ENCODE measurements around the gene BTLA.
"Not testable (repeated sequence)": the region's sequence is repeated elsewhere in the genome, so short reads cannot be mapped to it uniquely, and the experiment has no call there.

Gene BTLA

DNA sequence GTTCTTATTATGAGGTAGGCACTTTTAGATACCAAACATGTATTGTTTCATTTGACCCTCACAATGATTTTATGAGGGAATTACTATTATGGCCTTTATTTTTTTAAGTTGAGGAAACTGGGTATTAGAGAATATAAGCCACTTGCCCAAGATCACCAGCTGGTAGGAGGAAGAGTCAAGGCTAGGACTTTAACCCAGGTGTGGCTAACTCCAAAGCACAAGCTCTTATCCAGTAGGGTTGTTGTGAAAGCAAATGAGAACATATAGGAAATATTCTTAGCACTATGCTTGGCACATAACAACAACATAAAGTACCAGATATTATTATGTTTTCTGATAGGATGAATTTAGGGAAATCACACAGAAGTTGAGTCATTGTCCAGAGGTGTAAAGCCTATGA lies 7.9 kb downstream of the BTLA start:
- no peak for DNase-seq (ENCODE audit: low read depth, low spot score)

DNA sequence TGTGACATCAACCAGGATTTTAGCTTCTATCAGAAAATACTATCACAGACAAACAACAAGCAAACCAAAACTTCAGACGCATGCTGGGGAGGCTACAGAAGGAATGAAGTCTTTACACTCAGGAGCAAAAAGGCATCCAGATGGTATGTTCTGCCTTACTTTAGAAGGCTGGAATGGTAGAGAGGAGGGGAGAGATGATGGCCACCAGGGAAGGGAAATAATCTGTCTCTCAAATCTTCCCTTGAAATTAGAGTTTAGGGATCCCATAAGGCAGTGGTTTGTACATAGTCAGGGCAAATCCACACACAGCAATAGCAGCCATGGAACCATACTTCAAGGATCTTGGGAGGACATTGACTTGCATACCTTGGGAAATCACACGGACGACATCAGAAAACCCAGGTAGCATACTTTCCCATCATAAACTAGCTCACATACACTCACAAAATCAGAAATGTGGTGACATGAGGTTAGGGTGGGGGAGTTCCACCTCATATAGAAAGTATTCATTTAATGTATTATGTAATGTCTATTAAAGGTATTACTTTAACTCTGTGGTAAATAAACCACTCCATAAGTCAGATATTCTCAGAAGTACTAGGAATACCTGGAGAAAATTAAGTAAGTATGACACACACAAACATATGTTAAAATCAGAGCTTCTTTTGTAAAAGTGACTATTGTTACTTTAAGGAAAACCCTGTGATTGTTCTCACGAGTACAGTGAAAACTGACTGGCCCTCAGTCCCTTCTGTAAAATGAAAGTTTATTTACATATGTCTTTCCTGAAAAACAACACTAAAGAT lies 9.4 kb downstream of the BTLA start:
- DNase-seq (ENCODE audit: low read depth, low spot score): no peak

DNA sequence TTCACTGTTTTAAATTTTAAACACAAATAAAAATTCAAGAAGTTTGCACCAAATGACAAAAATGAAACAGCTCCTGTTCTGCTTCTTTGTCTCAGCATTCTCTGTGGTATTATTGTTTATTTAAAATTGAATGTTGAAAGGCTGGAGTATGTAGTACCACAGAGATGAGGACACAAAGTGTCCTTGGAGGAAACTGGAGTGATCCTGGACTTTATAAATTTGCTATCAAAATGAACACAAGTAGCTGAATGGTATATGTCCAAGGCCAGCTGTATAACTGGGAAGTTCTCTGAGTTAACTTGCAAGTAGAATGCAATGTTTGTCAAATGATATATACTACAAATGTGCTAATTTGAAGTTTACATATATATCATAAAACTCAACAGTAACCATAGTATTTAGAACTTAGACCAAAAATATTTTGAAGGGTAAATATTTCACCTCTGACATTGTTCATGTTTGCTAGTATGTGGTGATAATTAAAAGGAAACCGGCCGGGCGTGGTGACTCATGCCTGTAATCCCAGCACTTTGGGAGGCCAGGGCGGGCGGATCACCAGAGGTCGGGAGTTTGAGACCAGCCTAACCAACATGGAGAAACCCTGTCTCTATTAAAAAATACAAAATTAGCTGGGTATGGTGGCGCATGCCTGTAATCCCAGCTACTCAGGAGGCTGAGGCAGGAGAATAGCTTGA lies 12.3 kb downstream of the BTLA start:
- no peak for DNase-seq (ENCODE audit: low read depth, low spot score)

- no peak for DNase-seq (ENCODE audit: low read depth, low spot score)
Measured at GRCh38 chr3:112484352-112484751, 14.9 kb downstream of the BTLA start.

DNA sequence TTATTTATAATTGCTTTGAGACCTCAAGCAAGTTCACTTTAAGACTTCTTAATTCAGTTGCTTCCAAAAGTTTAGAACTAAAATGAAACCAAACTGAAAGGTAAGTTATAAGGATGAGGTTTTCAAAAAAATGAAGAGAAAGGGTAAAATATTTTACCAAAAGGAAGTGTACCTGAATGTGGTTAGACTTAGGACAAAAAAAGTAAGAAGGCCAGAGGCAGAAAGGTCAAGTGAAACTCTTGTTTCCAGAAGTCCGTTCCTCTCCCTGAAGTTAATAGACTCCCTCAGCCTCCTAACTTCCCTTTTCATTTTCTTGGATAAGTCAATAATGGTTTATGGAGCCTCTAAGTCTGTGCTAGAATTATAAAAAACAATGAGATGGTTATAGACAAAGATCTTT lies 16.6 kb downstream of the BTLA start:
- no peak for DNase-seq (ENCODE audit: low read depth, low spot score)

GRCh38 chr3:112481302-112481721 lies 18.0 kb downstream of the BTLA start:
- DNase-seq (ENCODE audit: low read depth, low spot score): peak; percentile 55

DNA sequence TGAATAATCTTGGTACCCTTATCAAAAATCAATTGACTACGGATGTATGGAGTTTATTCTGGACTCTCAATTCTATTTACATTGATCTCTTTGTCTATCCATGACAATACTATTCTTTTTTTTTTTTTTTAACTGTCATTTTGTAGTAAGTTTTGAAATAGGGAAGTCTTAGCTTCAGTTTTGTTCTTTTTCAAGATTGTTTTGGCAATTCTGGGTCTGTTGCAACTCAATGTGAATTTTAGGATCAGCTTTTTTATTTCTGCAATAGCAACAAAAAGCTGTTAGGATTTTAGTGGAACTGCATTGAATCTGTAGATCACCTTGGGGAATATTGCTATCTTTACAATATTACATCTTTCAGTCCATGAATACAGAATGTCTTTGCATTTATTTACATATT lies 21.4 kb downstream of the BTLA start:
- no peak for DNase-seq (ENCODE audit: low read depth, low spot score)

DNA sequence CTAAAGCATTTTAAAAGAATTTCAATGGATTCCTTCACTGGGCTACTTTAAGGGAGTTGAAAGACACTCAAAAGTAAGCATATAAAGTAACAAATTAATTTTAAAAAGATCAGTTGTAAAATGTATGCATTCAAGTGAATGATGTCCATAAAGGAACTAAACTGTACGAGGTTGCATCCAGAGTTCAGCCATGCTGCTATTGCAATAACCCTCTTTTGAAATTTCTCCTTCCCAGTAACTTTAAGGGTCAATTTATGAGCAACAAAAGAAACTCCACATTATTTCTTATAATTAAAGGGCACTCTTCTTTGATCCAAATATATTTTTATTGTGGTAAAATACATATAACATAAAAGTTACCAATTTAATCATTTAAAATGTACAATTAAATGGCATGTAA lies 22.9 kb downstream of the BTLA start:
- DNase-seq (ENCODE audit: low read depth, low spot score): no peak

DNA sequence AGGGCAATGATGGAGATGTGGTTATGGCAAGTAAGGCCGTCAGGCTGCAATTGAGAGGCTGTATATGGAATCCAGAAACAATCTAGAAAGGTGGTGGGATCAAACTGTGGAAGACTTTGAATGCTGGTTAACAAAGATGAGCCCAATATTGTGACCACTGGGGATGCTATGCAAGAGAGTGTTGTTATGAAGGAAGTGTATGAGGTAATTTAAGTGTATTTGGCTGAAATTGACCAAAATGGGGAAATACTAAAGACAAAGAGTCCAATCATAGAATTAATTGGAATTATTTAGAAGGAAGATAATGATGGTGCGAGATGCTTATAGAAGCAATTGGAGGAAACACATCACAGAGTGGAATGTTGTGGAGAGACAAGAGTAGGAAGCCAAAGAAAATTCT lies 24.5 kb downstream of the BTLA start:
- DNase-seq (ENCODE audit: low read depth, low spot score): no peak

- DNase-seq (ENCODE audit: low read depth, low spot score): no peak
Measured at GRCh38 chr3:112472691-112473090, 26.6 kb downstream of the BTLA start.

GRCh38 chr3:112471596-112472325 lies 27.5 kb downstream of the BTLA start:
- no peak for DNase-seq (ENCODE audit: low read depth, low spot score)

GRCh38 chr3:112470788-112471187 lies 28.5 kb downstream of the BTLA start:
- no peak for DNase-seq (ENCODE audit: low read depth, low spot score)

DNA sequence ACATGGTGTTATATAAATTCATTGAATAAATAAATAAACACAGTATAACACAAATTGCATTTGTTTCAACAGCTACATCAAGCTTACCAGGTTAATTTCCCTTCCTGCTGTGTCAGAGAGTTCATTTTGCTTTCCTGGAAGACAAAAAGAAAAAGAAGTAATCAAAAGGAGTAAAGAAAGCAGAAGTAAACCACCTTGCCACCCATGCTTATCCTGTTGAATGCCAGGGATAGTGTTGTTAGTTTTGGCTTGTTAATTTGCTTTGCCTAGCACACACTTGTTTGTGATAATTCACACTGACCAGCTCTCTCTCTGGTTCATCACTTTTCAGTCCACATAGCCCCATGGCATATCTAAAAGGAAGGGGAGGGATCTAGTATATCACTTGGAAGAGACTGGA lies 29.6 kb downstream of the BTLA start:
- no peak for DNase-seq (ENCODE audit: low read depth, low spot score)

GRCh38 chr3:112467539-112467938 lies 31.7 kb downstream of the BTLA start:
- no peak for DNase-seq (ENCODE audit: low read depth, low spot score)

DNA sequence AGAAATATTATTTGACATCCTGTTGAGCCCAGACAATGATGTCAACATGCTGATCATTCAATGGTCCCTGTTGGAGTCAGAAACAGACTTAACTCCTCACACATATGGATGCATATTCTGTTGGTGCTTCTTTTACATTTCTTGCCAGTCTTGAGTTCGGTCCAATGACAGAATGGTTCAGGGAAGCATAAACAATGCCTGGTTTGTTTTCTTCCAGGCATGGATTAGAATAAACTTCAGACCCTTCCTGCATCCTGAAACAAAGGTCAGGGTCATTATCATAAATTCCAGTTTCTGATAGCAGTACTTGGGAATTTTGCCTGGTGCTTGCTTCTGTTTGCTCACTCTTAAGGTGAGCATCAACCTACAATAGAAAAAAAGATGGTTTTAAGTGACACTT lies 33.3 kb downstream of the BTLA start:
- no peak for DNase-seq (ENCODE audit: low read depth, low spot score)

GRCh38 chr3:112464264-112464663 lies 35.0 kb downstream of the BTLA start:
- no peak for DNase-seq (ENCODE audit: low read depth, low spot score)

DNA sequence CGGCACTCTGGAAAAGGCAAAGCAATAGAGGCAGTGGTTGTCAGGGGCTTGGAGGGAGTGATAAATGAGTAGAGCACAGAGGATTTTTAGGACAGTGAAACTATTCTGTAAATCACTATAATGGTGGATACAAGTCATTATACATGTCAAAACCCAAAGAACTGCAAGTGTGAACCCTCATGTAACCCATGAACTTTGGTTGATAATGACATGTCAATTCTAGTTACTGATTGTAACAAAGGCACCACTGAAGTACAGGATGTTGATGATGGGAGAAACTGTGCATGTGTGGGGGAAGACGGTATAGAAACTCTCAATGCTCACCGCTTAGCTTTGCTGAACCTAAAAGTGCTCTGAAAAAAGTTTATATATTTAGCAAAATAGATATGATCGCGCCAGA lies 36.0 kb downstream of the BTLA start:
- no peak for DNase-seq (ENCODE audit: low read depth, low spot score)

- not testable (repeated sequence) for DNase-seq (ENCODE audit: low read depth, low spot score)
Measured at GRCh38 chr3:112461787-112462186, 37.5 kb downstream of the BTLA start.

- DNase-seq (ENCODE audit: low read depth, low spot score): no peak
Measured at GRCh38 chr3:112460519-112461195, 38.6 kb downstream of the BTLA start.

DNA sequence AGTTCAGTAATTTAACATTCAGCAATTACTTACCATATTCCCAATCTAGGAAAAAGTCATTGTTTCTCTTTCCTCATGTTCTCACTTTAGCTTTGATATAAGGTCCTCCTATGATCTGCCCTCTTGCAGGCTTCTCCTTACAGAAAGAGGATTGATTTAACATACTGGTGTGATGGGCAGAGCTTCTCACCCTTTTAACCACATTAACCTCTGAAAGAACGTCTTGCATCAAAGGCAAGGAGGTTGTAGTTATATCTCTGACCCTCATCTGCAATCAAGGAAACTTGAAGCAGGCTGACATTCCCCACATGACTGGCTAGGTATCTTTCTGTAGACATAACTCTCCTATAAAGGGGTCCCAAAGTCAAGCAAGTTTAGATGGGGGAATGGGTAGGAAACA lies 39.5 kb downstream of the BTLA start:
- no peak for DNase-seq (ENCODE audit: low read depth, low spot score)

DNA sequence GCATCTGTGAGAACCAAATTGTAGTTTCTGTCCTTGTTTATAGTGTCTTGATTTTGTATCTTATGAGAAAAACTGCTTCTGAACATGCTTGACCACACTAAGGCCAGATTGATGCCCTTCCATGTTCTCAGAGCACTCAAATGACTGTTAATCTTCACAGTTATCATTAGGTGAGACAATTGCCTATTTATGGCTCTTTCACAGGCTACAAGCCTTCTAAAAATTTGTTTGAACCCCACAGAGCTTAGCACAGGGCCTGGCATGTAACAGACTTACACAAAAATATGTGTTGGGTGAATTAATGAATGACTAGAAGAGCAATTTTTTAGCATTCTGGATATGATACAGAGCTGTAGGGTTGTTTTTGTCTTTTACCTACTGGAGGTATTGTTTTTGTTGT lies 43.1 kb downstream of the BTLA start:
- no peak for DNase-seq (ENCODE audit: low read depth, low spot score)

DNA sequence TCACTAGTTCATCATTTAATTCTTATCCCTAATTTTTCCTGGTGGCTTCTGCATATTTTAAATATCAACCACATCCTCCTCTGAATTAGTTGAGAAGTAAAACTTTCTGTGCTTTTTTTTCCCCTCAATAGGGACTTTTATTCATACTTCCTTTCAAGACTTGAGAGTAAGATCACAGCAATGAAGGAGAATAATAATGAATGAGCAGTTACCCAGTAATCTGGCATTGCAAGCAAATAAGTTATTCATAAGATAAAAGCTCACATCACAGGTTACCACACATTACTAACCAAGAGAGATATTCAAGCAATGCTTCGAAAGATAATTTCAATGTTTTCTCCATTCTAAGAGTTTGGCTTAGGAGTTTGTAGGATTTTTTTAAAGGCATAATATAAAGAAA lies 50.3 kb downstream of the BTLA start:
- no peak for DNase-seq (ENCODE audit: low read depth, low spot score)
